ENCODE measurements around the gene SLC25A42. TPM values are rescaled to one million over a fixed set of nuclear protein-coding genes. Genes with fewer than 3 reads are reported as not detected.

Gene SLC25A42
- total RNA-seq, 4 donors from 2014 or later: 2.9 to 25.7 (median 5.9) TPM

GRCh38 chr19:19119325-19120237, 55.8 kb downstream of the SLC25A42 start:
- intact Hi-C loops (cut with DNase I; ENCODE audit: low total_unique reads): no loop called here
- Histone ChIP-seq H3K27me3 (no peaks in the 10 kb centered on the region), H3K9me3 (no peaks in the 10 kb centered on the region), H3K36me3 (no peaks in the 10 kb centered on the region), H3K27ac (peak overlapping the region; percentile 37 to 79), H3K4me3 (peak overlapping the region; percentile 22 to 26), H3K4me1 (no peaks in the 10 kb centered on the region)
- no peak for TF ChIP-seq POLR2A (IDR thresholded peaks at IDR 0.05)
- no peak for TF ChIP-seq CTCF (IDR thresholded peaks at IDR 0.05)
- no peak for DNase-seq

GRCh38 chr19:19120308-19121231, 56.8 kb downstream of the SLC25A42 start:
- Histone ChIP-seq H3K27ac (peak overlapping the region; percentile 49 to 79), H3K36me3 (no peaks in the 10 kb centered on the region), H3K4me3 (peak overlapping the region; percentile 22 to 26), H3K27me3 (no peaks in the 10 kb centered on the region), H3K9me3 (no peaks in the 10 kb centered on the region), H3K4me1 (no peaks in the 10 kb centered on the region)
- TF ChIP-seq CTCF (IDR thresholded peaks at IDR 0.05) (no peak), POLR2A (IDR thresholded peaks at IDR 0.05) (no peak)
- intact Hi-C loops (cut with DNase I; ENCODE audit: low total_unique reads): no loop called here
- DNase-seq: peak; percentile 90 to 96

- no peaks in the 10 kb centered on the region for H3K4me1 ChIP-seq
- no peak overlapping the region for H3K4me3 ChIP-seq
- H3K27me3 ChIP-seq: no peaks in the 10 kb centered on the region
- DNase-seq: no peak
- no peaks in the 10 kb centered on the region for H3K36me3 ChIP-seq
- H3K27ac ChIP-seq: no peak overlapping the region
- intact Hi-C loops (cut with DNase I; ENCODE audit: low total_unique reads): no loop called here
- TF ChIP-seq POLR2A (IDR thresholded peaks at IDR 0.05) (no peak), CTCF (IDR thresholded peaks at IDR 0.05) (no peak)
- H3K9me3 ChIP-seq: no peaks in the 10 kb centered on the region
Measured at GRCh38 chr19:19121371-19121770, 57.6 kb downstream of the SLC25A42 start.

GRCh38 chr19:19122902-19123301, 59.1 kb downstream of the SLC25A42 start:
- no peak for TF ChIP-seq POLR2A (IDR thresholded peaks at IDR 0.05)
- no peak for TF ChIP-seq CTCF (IDR thresholded peaks at IDR 0.05)
- Histone ChIP-seq H3K36me3 (no peaks in the 10 kb centered on the region), H3K4me3 (no peak overlapping the region), H3K4me1 (no peaks in the 10 kb centered on the region), H3K9me3 (no peaks in the 10 kb centered on the region), H3K27me3 (no peaks in the 10 kb centered on the region), H3K27ac (no peak overlapping the region)
- no peak for DNase-seq
- intact Hi-C loops (cut with DNase I; ENCODE audit: low total_unique reads): no loop called here

Measured in uterus (tissue), 4 donors.